Fibroblast of mammary gland (primary cell): ENCODE measurements around the gene RPS6KA4.

ENCODE experiments used
- DNase-seq: peaks from one replicate; pipeline ENCODE4 v3.0.0-alpha.2; 2010; ENCODE audit warnings: low read depth
- H3K4me3 ChIP-seq: 2 replicates; pipeline ENCODE4 v1.5.1; 2011; ENCODE audit warnings: low read depth, mild to moderate bottlenecking, low read length, moderate library complexity; ENCODE audit not compliant: control insufficient read depth
- CTCF ChIP-seq: conservative IDR thresholded peaks from 2 replicates; pipeline ENCODE4 v1.5.1; 2011; ENCODE audit warnings: low read depth, low read length, inconsistent platforms; ENCODE audit not compliant: control insufficient read depth, insufficient read depth

The RPS6KA4 gene

GRCh38 chr11:64316672-64317324 is 42.2 kb upstream of the RPS6KA4 start:
- no peak for DNase-seq
- H3K4me3 ChIP-seq, result peak overlapping the region; percentile 92
- TF ChIP-seq CTCF, result no peak

- TF ChIP-seq CTCF, result no peak
- H3K4me3 ChIP-seq, result peak within 1 kb of the TSS; percentile 92
- DNase-seq, result peak; percentile 94
These were observed 41.5 kb upstream of the RPS6KA4 start, which contains the start of gene TRMT112 for GRCh38 chr11:64317325-64317960. Gene TRMT112, minus strand, starts transcription at chr11:64317559. Its CDS starts 33 bp downstream, at chr11:64317526.

DNA sequence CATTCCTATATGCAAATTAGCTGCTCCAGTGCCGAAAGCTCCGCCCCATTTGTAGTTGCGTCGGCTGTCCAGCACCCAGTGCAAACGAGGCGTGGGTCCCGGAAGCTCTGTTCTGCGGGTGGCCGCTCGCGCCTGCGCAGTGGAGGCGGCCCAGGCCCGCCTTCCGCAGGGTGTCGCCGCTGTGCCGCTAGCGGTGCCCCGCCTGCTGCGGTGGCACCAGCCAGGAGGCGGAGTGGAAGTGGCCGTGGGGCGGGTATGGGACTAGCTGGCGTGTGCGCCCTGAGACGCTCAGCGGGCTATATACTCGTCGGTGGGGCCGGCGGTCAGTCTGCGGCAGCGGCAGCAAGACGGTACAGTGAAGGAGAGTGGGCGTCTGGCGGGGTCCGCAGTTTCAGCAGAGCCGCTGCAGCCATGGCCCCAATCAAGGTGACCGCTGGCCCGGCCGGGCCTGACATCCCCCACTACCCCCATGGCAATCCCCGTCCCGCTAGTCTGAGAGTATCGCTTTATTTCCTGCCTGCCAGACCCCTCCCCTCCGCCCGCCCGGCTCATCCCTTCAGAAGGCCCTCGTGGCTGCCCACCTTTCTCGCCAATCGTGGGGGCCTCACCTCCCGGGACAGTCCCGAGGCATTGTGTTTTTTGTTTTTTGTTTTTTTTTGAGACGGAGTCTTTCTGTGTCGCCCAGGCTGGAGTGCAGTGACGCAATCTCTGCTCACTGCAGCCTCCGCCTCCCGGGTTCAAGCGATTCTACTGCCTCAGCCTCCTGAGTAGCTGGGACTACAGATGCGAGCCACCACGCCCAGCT is 40.8 kb upstream of the RPS6KA4 start, which contains the start of gene PRDX5:
Gene PRDX5 (plus strand): TSS at position 161 of the 805 bp plus-strand sequence. CDS start 95 bp downstream, at position 256.
- peak within 1 kb of the TSS; percentile 92 for H3K4me3 ChIP-seq
- TF ChIP-seq CTCF, result no peak

GRCh38 chr11:64318766-64319761 is 39.9 kb upstream of the RPS6KA4 start:
- no peak for TF ChIP-seq CTCF
- H3K4me3 ChIP-seq, result peak overlapping the region; percentile 92
- DNase-seq, result no peak

More for the DNA sequence above, 40.8 kb upstream of the RPS6KA4 start, which contains the start of gene PRDX5:
- DNase-seq, result peak; percentile 93

DNA sequence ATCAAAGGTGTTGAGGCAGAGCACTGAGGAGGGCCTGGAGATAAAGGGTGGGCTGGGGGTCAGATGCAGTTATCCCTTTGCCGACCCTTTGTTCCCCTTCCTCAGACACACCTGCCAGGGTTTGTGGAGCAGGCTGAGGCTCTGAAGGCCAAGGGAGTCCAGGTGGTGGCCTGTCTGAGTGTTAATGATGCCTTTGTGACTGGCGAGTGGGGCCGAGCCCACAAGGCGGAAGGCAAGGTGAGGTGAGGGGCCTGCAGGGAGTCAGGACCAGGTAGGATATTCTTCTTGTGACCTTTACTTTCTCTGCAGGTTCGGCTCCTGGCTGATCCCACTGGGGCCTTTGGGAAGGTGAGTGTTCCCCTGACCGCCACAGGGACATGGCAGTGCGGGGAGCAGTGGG is 38.4 kb upstream of the RPS6KA4 start:
- no peak for TF ChIP-seq CTCF
- DNase-seq, result no peak
- no peak overlapping the region for H3K4me3 ChIP-seq
